NB4 (cell line): ENCODE data around the gene FAM81B.
A peak's percentile ranks its signal among the peaks of the same experiment; 100 is the strongest.
"Not testable (repeated sequence)": the region's sequence is repeated elsewhere in the genome, so short reads cannot be mapped to it uniquely, and the experiment has no call there.

ENCODE experiments used
- DNase-seq: peaks from one replicate; pipeline ENCODE4 v3.0.0; 2010; ENCODE audit warnings: low read depth
- H3K4me3 ChIP-seq: one replicate; pipeline ENCODE4 v1.5.1; 2011; ENCODE audit warnings: mild to moderate bottlenecking, low read depth, low read length, moderate library complexity
- CTCF ChIP-seq: IDR thresholded peaks from one replicate; pipeline ENCODE4 v1.5.1; 2012; ENCODE audit warnings: low read depth, low read length
- MYC ChIP-seq: IDR thresholded peaks from 2 replicates; pipeline ENCODE4 v1.6.1; 2011; ENCODE audit warnings: low read depth, low read length
- POLR2A ChIP-seq: IDR thresholded peaks from 2 replicates; pipeline ENCODE4 v1.6.1; 2011; ENCODE audit warnings: mild to moderate bottlenecking; ENCODE audit not compliant: insufficient read length; ENCODE audit errors: extremely low read depth
- TF ChIP-seq, protein P1 (sequence below): IDR thresholded peaks from 2 replicates; pipeline ENCODE4 v1.6.1; 2011; ENCODE audit warnings: low read depth, low read length

Gene FAM81B

DNA sequence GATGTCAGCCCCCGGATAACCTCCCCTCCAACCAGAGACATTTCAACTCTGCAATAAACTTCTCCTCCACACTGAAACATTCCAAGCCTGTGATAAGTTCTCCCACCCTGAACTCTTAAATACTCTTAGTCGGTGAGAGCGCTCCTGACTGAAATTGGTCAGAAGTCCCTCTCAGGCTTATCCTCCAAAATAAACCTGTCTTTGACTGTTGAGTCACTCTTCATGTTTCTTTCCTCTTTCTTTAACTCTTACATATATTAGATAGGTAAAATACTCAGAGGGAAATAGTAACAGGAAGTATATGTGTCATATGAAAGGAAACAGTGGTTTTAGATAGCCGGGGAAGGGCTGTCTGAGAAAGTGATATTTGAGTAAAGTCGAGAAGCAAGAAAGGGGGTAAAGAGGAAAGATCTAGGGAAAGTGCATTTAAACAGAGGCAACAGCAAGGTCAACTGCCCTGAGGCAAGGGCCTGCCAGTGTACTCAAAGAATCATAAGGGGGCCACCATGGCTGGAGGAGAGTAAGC is 11.0 kb upstream of the FAM81B start:
- TF ChIP-seq CTCF (no peak), MYC (no peak), POLR2A (no peak)
- TF ChIP-seq, protein P1, sequence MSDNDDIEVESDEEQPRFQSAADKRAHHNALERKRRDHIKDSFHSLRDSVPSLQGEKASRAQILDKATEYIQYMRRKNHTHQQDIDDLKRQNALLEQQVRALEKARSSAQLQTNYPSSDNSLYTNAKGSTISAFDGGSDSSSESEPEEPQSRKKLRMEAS = no peak
- H3K4me3 ChIP-seq = no peak overlapping the region
- DNase-seq = no peak

- no peak for DNase-seq
- no peak overlapping the region for H3K4me3 ChIP-seq
- no peak for TF ChIP-seq POLR2A
- TF ChIP-seq CTCF = no peak
- TF ChIP-seq, protein P1 = no peak
- no peak for TF ChIP-seq MYC
Measured at GRCh38 chr5:95382801-95383200, 8.4 kb upstream of the FAM81B start.

- no peak for TF ChIP-seq POLR2A
- TF ChIP-seq, protein P1 = no peak
- TF ChIP-seq CTCF = no peak
- TF ChIP-seq MYC = no peak
- H3K4me3 ChIP-seq = no peak overlapping the region
- no peak for DNase-seq
Measured at GRCh38 chr5:95384485-95385213, 6.5 kb upstream of the FAM81B start.

DNA sequence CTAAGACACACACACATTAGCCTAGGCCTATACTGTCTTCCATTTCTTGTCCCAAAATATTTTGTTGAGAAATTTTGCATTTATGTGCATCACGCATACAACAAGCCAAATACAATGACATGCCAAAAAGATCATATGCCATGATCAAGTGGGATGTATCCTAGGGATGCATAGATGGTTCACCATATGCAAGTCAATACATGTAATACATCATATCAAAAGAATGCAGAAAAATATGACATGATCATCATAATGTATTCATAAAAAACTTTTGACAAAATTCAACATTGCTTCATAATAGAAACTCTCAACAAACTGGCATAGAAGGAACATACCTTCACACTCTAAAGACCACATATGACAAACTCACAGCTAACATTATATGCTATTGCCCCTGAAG is 5.8 kb upstream of the FAM81B start:
- no peak for DNase-seq
- TF ChIP-seq CTCF (no peak), MYC (no peak), POLR2A (no peak)
- TF ChIP-seq, protein P1 = no peak
- H3K4me3 ChIP-seq = no peak overlapping the region

DNA sequence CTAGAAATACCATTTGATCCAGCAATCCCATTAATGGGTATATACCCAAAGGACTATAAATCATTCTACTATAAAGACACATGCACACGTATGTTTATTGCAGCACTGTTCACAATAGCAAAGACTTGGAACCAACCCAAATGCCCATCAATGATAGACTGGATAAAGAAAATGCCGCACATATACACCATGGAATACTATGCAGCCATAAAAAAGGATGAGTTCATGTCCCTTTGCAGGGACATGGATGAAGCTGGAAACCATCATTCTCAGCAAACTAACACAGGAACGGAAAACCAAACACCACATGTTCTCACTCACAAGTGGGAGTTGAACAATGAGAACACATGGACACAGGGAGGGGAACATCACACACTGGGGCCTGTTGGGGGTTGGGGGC is 799 bp downstream of the FAM81B start:
- DNase-seq = not testable (repeated sequence)

GRCh38 chr5:95392593-95393182 is 1.5 kb downstream of the FAM81B start:
- H3K4me3 ChIP-seq = no peak overlapping the region
- TF ChIP-seq, protein P1 = no peak
- DNase-seq = peak; percentile 29

More for the DNA sequence above, 799 bp downstream of the FAM81B start:
- H3K4me3 ChIP-seq = not testable (repeated sequence)
